ENCODE results near the gene XRCC4.

DNA sequence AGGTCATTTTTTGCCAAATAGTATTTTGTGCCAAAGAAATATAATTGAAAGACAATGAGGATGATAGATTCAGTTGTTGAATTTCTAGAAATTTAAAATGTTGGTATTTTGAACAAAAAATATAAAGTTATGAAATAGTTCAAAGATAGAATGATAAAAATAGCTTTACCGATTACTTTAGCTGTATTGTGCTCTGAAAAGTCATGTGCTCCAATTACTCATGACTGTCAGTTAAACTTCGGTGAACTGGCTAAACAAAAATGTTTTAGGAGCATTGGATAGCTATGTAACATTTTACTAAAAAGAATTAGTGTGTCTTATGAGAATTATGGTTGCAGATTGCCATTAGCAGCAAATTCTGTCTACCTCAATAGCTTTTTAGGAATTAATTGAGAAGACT is 216.9 kb downstream of the XRCC4 start:
- TF ChIP-seq, protein P1, sequence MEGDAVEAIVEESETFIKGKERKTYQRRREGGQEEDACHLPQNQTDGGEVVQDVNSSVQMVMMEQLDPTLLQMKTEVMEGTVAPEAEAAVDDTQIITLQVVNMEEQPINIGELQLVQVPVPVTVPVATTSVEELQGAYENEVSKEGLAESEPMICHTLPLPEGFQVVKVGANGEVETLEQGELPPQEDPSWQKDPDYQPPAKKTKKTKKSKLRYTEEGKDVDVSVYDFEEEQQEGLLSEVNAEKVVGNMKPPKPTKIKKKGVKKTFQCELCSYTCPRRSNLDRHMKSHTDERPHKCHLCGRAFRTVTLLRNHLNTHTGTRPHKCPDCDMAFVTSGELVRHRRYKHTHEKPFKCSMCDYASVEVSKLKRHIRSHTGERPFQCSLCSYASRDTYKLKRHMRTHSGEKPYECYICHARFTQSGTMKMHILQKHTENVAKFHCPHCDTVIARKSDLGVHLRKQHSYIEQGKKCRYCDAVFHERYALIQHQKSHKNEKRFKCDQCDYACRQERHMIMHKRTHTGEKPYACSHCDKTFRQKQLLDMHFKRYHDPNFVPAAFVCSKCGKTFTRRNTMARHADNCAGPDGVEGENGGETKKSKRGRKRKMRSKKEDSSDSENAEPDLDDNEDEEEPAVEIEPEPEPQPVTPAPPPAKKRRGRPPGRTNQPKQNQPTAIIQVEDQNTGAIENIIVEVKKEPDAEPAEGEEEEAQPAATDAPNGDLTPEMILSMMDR (conservative IDR thresholded peaks at IDR 0.05; ENCODE audit: low read depth, low read length), result no peak
- TF ChIP-seq EZH2 (IDR thresholded peaks at IDR 0.05; ENCODE audit: low read length, unreplicated experiment), result no peak
- TF ChIP-seq EZH2phosphoT487 (IDR thresholded peaks at IDR 0.05; ENCODE audit: borderline replicate concordance, low read length), result no peak
